Measurements from ENCODE around the gene CRKL. TPM values are rescaled to one million over a fixed set of nuclear protein-coding genes. Genes with fewer than 3 reads are reported as not detected.

CRKL gene
- total RNA-seq, 1 donor from 2014 or later, result 72.9 TPM

DNA sequence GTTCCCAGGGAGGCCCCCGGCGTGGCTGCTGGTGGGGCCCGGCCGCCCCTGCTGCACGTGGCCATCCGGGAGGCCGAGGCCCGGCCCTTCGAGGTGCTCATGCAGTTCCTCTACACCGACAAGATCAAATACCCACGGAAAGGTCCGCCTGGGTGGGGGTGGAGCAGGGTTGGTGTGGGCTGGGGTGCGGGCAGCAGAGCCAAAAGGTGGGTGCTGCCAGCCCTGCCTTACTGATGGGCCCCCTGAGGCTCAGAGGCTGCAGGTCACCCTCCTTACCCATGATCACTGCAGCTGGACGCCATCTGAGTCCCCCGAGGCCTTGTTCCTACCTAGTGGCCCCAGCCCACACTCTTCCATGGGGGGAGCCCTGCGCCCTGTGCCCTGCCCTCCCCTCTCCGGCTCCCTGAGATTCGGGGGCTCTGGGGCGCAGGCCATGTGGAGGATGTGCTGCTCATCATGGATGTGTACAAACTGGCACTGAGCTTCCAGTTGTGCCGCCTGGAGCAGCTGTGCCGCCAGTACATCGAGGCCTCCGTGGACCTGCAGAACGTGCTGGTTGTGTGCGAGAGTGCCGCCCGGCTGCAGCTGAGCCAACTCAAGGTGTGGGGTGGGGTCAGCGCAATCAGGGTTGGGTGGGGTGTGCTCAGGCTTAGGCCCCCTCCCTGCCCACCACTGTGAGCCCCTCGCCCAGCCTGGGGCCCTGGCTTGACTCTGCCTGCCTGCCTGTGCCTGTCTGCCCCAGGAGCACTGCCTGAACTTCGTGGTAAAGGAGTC lies 77.1 kb downstream of the CRKL start:
- TF ChIP-seq, protein P1, sequence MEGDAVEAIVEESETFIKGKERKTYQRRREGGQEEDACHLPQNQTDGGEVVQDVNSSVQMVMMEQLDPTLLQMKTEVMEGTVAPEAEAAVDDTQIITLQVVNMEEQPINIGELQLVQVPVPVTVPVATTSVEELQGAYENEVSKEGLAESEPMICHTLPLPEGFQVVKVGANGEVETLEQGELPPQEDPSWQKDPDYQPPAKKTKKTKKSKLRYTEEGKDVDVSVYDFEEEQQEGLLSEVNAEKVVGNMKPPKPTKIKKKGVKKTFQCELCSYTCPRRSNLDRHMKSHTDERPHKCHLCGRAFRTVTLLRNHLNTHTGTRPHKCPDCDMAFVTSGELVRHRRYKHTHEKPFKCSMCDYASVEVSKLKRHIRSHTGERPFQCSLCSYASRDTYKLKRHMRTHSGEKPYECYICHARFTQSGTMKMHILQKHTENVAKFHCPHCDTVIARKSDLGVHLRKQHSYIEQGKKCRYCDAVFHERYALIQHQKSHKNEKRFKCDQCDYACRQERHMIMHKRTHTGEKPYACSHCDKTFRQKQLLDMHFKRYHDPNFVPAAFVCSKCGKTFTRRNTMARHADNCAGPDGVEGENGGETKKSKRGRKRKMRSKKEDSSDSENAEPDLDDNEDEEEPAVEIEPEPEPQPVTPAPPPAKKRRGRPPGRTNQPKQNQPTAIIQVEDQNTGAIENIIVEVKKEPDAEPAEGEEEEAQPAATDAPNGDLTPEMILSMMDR (IDR thresholded peaks at IDR 0.05; ENCODE audit: insufficient read depth, low read length, severe bottlenecking), result no peak
- H3K27me3 ChIP-seq (ENCODE audit: control insufficient read depth, insufficient read depth, low read length), result no peaks in the 10 kb centered on the region
- DNase-seq (ENCODE audit: low read depth) (no peak), FAIRE-seq (no peak)
- H3K4me3 ChIP-seq (ENCODE audit: low read depth, low read length), result no peak overlapping the region
- peaks cover 43% of the 10 kb centered on the region for H3K36me3 ChIP-seq (ENCODE audit: control insufficient read depth, insufficient read depth, low read length)

DNA sequence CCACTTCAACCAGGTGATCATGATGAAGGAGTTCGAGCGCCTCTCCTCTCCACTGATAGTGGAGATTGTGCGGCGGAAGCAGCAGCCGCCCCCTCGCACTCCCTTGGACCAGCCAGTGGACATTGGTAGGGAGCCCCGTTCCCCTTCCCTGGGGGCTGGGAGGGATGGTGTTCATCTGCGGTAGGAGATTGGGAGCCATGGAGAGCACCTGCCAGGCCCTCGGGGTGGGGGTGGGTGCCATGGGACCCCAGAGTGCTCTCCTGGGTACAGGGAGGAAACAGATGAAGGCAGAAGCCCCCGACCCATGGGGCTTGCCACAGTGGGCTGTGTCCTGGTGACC lies 77.7 kb downstream of the CRKL start:
- FAIRE-seq (no peak), DNase-seq (ENCODE audit: low read depth) (no peak)
- TF ChIP-seq, protein P1 (IDR thresholded peaks at IDR 0.05; ENCODE audit: insufficient read depth, low read length, severe bottlenecking), result no peak
- Histone ChIP-seq H3K36me3 (ENCODE audit: control insufficient read depth, insufficient read depth, low read length) (peaks cover 46% of the 10 kb centered on the region), H3K4me3 (ENCODE audit: low read depth, low read length) (no peak overlapping the region), H3K27me3 (ENCODE audit: control insufficient read depth, insufficient read depth, low read length) (no peaks in the 10 kb centered on the region)

DNA sequence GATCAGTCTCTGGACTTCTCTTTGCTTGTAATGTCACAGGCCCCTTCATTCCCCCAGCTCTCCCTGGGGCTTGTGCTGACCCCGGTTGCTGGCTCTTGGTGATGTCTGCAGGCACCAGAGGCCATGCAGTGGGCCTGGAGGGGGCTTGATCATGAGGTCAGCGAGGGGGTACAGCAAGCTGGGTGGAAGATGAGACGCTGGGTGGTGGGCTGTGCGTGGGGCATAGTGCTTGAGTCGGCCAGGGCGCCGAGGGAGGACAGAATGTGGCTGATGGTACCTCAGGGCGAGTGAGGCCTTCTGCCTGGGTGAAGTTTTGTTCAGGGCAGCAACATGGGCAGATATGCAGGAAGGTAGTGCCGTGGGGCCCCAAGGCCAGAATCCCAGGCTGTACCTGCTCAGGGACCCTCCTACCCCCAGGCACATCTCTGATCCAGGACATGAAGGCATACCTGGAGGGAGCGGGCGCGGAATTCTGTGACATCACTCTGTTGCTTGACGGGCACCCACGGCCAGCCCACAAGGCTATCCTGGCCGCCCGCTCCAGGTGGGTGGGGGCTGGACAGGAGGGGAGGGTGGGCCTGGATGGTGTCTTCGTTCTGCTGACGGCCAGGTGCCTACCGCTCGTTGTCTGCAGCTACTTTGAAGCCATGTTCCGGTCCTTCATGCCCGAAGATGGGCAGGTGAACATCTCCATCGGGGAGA lies 78.3 kb downstream of the CRKL start:
- TF ChIP-seq, protein P1 (IDR thresholded peaks at IDR 0.05; ENCODE audit: insufficient read depth, low read length, severe bottlenecking), result no peak
- H3K4me3 ChIP-seq (ENCODE audit: low read depth, low read length), result no peak overlapping the region
- H3K36me3 ChIP-seq (ENCODE audit: control insufficient read depth, insufficient read depth, low read length), result peaks cover 46% of the 10 kb centered on the region
- FAIRE-seq (no peak), DNase-seq (ENCODE audit: low read depth) (no peak)
- no peaks in the 10 kb centered on the region for H3K27me3 ChIP-seq (ENCODE audit: control insufficient read depth, insufficient read depth, low read length)

DNA sequence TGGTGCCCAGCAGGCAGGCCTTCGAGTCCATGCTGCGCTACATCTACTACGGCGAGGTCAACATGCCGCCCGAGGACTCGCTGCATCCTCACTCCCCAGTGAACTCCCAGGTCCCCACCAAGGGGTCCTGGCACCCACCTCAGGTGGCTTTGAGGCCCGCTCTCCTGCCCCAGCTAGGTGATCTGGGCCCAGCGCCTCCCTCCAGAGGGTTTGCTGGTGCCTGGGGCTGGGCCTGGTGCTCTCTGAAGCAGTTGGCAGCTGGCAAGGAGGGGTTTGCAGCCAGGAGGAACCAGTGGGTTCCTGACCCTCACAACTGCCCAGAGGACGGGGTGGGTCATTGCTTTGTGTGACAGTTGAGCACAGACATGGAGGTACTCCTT lies 78.8 kb downstream of the CRKL start:
- peaks cover 42% of the 10 kb centered on the region for H3K36me3 ChIP-seq (ENCODE audit: control insufficient read depth, insufficient read depth, low read length)
- H3K27me3 ChIP-seq (ENCODE audit: control insufficient read depth, insufficient read depth, low read length), result no peaks in the 10 kb centered on the region
- DNase-seq (ENCODE audit: low read depth) (no peak), FAIRE-seq (no peak)
- TF ChIP-seq, protein P1 (IDR thresholded peaks at IDR 0.05; ENCODE audit: insufficient read depth, low read length, severe bottlenecking), result no peak
- H3K4me3 ChIP-seq (ENCODE audit: low read depth, low read length), result no peak overlapping the region

DNA sequence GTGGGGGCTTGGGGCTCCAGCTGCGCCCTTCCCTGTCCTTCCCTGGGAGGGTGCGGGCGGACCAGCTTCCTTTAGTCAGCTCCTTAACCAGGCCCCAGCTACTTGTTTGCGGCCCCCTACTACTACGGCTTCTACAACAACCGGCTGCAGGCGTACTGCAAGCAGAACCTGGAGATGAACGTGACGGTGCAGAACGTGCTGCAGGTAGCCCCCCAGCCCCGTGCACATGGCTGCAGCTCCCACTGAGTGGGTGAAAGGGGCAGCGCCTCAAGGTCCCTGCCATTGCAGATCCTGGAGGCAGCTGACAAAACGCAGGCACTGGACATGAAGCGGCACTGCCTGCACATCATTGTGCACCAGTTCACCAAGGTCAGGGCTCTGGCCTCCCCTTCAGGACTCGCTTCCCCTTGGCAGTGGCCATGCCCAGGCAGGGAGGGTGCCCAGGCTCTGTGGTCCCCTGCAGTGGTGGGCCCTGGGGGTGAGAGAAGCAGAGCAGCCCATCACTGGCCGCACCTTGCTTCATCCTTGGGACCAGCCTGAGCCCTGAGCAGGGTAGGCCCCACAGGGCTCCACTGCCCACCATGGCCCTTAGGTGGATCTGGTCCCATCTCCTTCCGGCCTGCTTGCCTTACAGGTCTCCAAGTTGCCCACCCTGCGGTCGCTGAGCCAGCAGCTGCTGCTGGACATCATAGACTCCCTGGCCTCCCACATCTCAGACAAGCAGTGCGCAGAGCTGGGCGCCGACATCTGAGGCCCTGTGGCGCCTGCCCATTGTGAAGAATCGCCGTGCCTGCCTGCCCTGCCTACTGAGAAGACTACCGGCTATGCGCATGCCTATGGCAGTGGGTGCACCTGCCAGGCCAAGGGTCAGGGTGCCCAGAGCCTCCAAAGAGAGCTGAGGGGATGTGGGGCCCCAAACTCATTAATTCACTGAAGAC lies 79.7 kb downstream of the CRKL start:
- DNase-seq (ENCODE audit: low read depth) (no peak), FAIRE-seq (no peak)
- no peaks in the 10 kb centered on the region for H3K27me3 ChIP-seq (ENCODE audit: control insufficient read depth, insufficient read depth, low read length)
- H3K4me3 ChIP-seq (ENCODE audit: low read depth, low read length), result no peak overlapping the region
- peaks cover 35% of the 10 kb centered on the region for H3K36me3 ChIP-seq (ENCODE audit: control insufficient read depth, insufficient read depth, low read length)
- TF ChIP-seq, protein P1 (IDR thresholded peaks at IDR 0.05; ENCODE audit: insufficient read depth, low read length, severe bottlenecking), result no peak
